Duodenal mucosa (tissue), 2 donors: ENCODE data around the gene MTA3.

ENCODE experiments used
- H3K27ac ChIP-seq: one replicate; pipeline ENCODE4 v1.7.0; 2013; ENCODE audit warnings: low read depth, low read length
- H3K27me3 ChIP-seq, 2 donors: one replicate each; pipeline ENCODE4 v1.7.0; 2013; ENCODE audit warnings: low read length in 2 of 2, control low read depth in 1 of 2; ENCODE audit not compliant: insufficient read depth in 2 of 2, control insufficient read depth in 1 of 2
- H3K36me3 ChIP-seq, 2 donors: one replicate each; pipeline ENCODE4 v1.7.0; 2013; ENCODE audit warnings: low read length in 2 of 2, control low read depth in 1 of 2; ENCODE audit not compliant: insufficient read depth in 2 of 2, control insufficient read depth in 1 of 2
- H3K4me1 ChIP-seq, 2 donors: one replicate each; pipeline ENCODE4 v1.7.0; 2013; ENCODE audit warnings: low read length in 2 of 2, control low read depth in 1 of 2; ENCODE audit not compliant: insufficient read depth in 2 of 2, control insufficient read depth in 1 of 2
- H3K4me3 ChIP-seq, 2 donors: one replicate each; pipeline ENCODE4 v1.7.0; 2013; ENCODE audit warnings: low read length in 2 of 2, low read depth in 1 of 2
- H3K9ac ChIP-seq, 2 donors: one replicate each; pipeline ENCODE4 v1.7.0; 2013; ENCODE audit warnings: low read length in 2 of 2, low read depth in 1 of 2
- H3K9me3 ChIP-seq, 2 donors: one replicate each; pipeline ENCODE4 v1.7.0; 2013; ENCODE audit warnings: low read length in 2 of 2, control low read depth in 1 of 2; ENCODE audit not compliant: control insufficient read depth in 1 of 2

The MTA3 gene

GRCh38 chr2:42742740-42743658 is 174.6 kb downstream of the MTA3 start:
- no peak overlapping the region for H3K9ac ChIP-seq

DNA sequence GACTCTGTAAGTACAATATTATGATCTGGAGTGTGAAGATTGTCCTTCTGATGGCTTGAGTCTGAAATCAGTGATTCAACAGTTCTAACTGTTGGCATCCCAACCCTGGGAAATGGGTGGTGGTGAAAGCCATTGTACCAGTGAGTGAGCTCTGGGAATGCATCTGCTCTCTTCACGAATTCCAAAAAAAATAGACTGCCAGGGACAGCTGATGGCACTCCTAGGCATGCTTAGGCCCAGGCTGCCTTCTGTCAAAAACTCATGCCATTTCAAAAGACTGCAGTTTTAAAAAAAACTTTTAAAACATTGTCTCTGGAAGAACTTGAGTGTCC is 175.2 kb downstream of the MTA3 start:
- Histone ChIP-seq H3K27me3 (no peaks in the 10 kb centered on the region), H3K4me1 (peaks cover 0 to 5% of the 10 kb centered on the region in 2 donors), H3K9me3 (no peaks in the 10 kb centered on the region), H3K9ac (no peak overlapping the region), H3K27ac (no peak overlapping the region), H3K36me3 (no peaks in the 10 kb centered on the region), H3K4me3 (no peak overlapping the region)

More at GRCh38 chr2:42742740-42743658, 174.6 kb downstream of the MTA3 start:
- Histone ChIP-seq H3K36me3 (peaks cover 0 to 2% of the 10 kb centered on the region in 2 donors), H3K4me1 (peaks cover 0 to 5% of the 10 kb centered on the region in 2 donors), H3K9me3 (no peaks in the 10 kb centered on the region), H3K27me3 (no peaks in the 10 kb centered on the region), H3K4me3 (no peak overlapping the region), H3K27ac (no peak overlapping the region)

- Histone ChIP-seq H3K27me3 (no peaks in the 10 kb centered on the region), H3K9ac (no peak overlapping the region), H3K4me3 (no peak overlapping the region), H3K36me3 (no peaks in the 10 kb centered on the region), H3K9me3 (no peaks in the 10 kb centered on the region), H3K27ac (no peak overlapping the region), H3K4me1 (peaks cover 0 to 5% of the 10 kb centered on the region in 2 donors)
Measured at GRCh38 chr2:42744545-42745082, 176.2 kb downstream of the MTA3 start.

- H3K9me3 ChIP-seq, result no peaks in the 10 kb centered on the region
- no peaks in the 10 kb centered on the region for H3K36me3 ChIP-seq
Measured at GRCh38 chr2:42747422-42747821, 179.0 kb downstream of the MTA3 start.

GRCh38 chr2:42748840-42749239 is 180.4 kb downstream of the MTA3 start:
- peaks cover 0 to 2% of the 10 kb centered on the region in 2 donors for H3K36me3 ChIP-seq
- H3K27ac ChIP-seq, result no peak overlapping the region
- H3K4me3 ChIP-seq, result no peak overlapping the region
- peaks cover 6 to 15% of the 10 kb centered on the region in 2 donors for H3K4me1 ChIP-seq
- H3K9ac ChIP-seq, result no peak overlapping the region
- no peaks in the 10 kb centered on the region for H3K27me3 ChIP-seq
- H3K9me3 ChIP-seq, result no peaks in the 10 kb centered on the region

More at GRCh38 chr2:42747422-42747821, 179.0 kb downstream of the MTA3 start:
- Histone ChIP-seq H3K4me1 (peaks cover 4 to 5% of the 10 kb centered on the region in 2 donors), H3K9ac (no peak overlapping the region), H3K27ac (no peak overlapping the region), H3K4me3 (no peak overlapping the region), H3K27me3 (no peaks in the 10 kb centered on the region)

DNA sequence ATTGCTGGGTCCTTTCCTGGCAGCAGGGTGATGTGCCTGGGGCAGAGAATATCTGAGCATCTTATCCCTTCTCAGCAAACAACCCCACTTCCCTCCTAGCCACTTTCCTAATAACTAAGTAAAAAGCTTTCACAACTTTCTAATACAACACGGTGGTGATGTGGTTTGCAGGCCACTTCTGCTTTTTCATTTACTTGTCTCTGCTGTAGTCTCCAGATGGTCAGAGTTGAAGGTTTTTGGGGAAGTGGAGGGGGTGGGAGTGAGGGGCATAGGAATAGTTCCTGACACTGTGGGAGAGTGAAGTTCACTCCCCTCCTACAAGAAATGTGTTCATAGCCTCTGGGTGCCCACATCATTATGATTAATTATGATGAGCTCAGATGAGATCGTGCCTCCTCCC is 183.9 kb downstream of the MTA3 start:
- H3K27me3 ChIP-seq, result no peaks in the 10 kb centered on the region
- no peak overlapping the region for H3K4me3 ChIP-seq
- peaks cover 0 to 2% of the 10 kb centered on the region in 2 donors for H3K36me3 ChIP-seq
- H3K9ac ChIP-seq, result no peak overlapping the region
- H3K27ac ChIP-seq, result no peak overlapping the region
- H3K9me3 ChIP-seq, result no peaks in the 10 kb centered on the region
- H3K4me1 ChIP-seq, result peaks cover 6 to 18% of the 10 kb centered on the region in 2 donors

DNA sequence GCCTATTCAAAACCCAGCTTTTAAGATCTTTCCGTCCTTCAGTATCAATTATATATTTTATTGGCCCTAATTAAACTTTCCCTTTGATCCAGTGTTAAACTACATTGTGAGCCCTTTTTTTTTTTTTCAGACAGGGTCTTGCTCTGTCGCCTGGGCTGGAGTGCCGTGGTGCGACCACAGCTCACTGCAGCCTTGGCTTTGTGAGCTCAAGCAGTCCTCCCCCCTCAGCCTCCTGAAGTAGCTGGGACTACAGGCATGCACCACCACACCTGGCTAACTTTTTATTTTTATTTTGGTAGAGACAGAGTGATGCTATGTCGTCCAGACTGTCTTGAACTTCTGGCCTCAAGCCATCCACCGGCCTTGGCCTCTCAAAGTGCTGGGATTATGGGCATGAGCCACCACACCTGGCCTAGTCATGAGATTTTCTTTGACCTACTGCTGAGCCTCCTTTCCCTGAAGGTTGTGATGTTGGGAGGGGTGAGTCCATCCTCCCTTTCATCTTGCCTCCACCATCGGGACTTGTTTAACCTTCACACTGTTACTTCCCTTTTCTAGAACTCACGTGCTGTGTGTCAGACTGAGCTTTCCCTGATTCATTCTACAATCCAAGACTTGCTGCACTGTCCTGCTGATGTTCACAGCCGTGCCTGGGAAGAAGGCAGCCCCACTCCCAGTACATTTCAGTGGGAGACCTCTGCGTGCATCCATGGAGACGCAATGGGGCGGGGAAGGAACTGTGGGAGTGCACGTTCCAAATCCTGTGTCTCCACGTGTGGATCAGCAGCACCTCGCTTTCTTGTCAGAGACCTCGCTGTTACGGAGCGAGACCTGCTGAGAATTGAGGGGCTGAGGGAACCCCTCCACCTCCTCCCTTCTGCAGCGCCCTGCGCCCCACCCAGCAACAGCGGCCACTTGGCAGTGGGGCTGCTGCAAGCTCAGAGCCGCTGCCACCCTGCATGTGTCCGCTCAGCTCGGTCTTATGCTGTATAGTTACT is 184.7 kb downstream of the MTA3 start:
- Histone ChIP-seq H3K9ac (no peak overlapping the region), H3K36me3 (peaks cover 0 to 2% of the 10 kb centered on the region in 2 donors), H3K4me3 (no peak overlapping the region), H3K27ac (no peak overlapping the region), H3K9me3 (no peaks in the 10 kb centered on the region), H3K4me1 (peaks cover 6 to 18% of the 10 kb centered on the region in 2 donors), H3K27me3 (no peaks in the 10 kb centered on the region)

DNA sequence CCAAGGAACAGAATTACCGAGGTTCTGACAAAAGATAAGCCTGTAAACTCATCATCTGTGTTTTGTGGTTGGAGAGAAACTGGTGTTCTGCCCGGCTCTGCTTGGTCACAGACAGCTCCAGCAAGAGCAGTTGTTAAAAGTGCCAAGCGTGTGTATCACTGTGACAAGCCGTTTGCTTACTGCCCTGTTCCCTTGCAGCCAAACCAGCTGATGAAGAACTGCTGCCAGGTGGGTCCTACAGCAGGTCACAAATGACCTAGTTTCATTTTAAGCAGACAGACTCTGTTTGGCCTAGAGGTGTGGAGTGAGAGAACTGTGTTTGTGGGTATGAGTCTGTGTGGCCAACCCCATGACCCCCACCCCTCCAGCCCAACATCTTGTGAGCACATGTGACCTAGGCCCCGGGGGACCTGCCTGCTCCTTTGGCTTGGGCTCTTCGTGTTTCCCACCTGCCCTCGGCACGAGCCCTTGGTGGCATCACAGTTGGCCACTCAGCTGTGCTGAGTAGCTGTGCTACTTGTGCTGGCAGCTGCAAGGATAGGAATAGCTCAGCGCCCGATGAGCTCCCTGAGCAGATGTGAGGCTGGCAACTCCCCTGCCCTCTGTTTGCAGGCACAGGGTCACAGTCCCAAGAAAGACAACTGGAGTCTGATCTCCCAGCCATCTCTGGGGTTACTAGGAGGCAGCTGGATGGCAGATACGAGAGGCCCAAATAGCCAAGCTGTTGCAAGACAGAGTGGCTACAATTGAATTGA is 185.8 kb downstream of the MTA3 start:
- no peak overlapping the region for H3K27ac ChIP-seq
- no peak overlapping the region for H3K9ac ChIP-seq
- no peaks in the 10 kb centered on the region for H3K9me3 ChIP-seq
- H3K27me3 ChIP-seq, result no peaks in the 10 kb centered on the region
- peaks cover 0 to 2% of the 10 kb centered on the region in 2 donors for H3K36me3 ChIP-seq
- H3K4me3 ChIP-seq, result no peak overlapping the region
- H3K4me1 ChIP-seq, result peaks cover 6 to 18% of the 10 kb centered on the region in 2 donors

- Histone ChIP-seq H3K9ac (no peak overlapping the region), H3K4me3 (no peak overlapping the region), H3K27me3 (no peaks in the 10 kb centered on the region), H3K4me1 (peaks cover 6 to 18% of the 10 kb centered on the region in 2 donors), H3K36me3 (peaks cover 0 to 2% of the 10 kb centered on the region in 2 donors), H3K9me3 (no peaks in the 10 kb centered on the region), H3K27ac (no peak overlapping the region)
Measured at GRCh38 chr2:42754776-42755140, 186.3 kb downstream of the MTA3 start.
